HEK293T (cell line): Measurements from ENCODE around the gene CSNK1G1.

Source experiments
- ARNT ChIP-seq: fragments of 450-650 bp; IDR thresholded peaks from 2 replicates; pipeline ENCODE4 v1.6.1; 2017; ENCODE audit warnings: mild to moderate bottlenecking
- BHLHE40 ChIP-seq: fragments of 450-650 bp; IDR thresholded peaks from 2 replicates; pipeline ENCODE4 v1.6.1; 2016; ENCODE audit warnings: mild to moderate bottlenecking, moderate library complexity, borderline replicate concordance
- ELF4 ChIP-seq: fragments of 450-650 bp; IDR thresholded peaks from 2 replicates; pipeline ENCODE4 v1.6.1; 2017; ENCODE audit warnings: antibody characterized with exemption
- FOXA1 ChIP-seq: fragments of 450-650 bp; IDR thresholded peaks from 2 replicates; pipeline ENCODE4 v1.6.1; 2016; ENCODE audit warnings: mild to moderate bottlenecking
- FOXK2 ChIP-seq: fragments of 450-650 bp; IDR thresholded peaks from 2 replicates; pipeline ENCODE4 v1.6.1; 2016; ENCODE audit warnings: mild to moderate bottlenecking
- HDGF ChIP-seq: fragments of 450-650 bp; IDR thresholded peaks from 2 replicates; pipeline ENCODE4 v1.6.1; 2017; ENCODE audit warnings: antibody characterized with exemption, borderline replicate concordance
- LEF1 ChIP-seq: fragments of 450-650 bp; IDR thresholded peaks from 2 replicates; pipeline ENCODE4 v1.6.1; 2017; ENCODE audit warnings: mild to moderate bottlenecking, borderline replicate concordance
- SUZ12 ChIP-seq: fragments of 450-650 bp; IDR thresholded peaks from 2 replicates; pipeline ENCODE4 v1.6.1; 2016; ENCODE audit warnings: mild to moderate bottlenecking

GRCh38 chr15:64125978-64126377 lies 230.0 kb downstream of the CSNK1G1 start:
- TF ChIP-seq SUZ12 (no peak), HDGF (no peak), ARNT (no peak), LEF1 (no peak), FOXA1 (no peak), BHLHE40 (no peak), FOXK2 (no peak), ELF4 (no peak)
